Measurements from ENCODE around the gene ZNF335. TPM values are rescaled to one million over a fixed set of nuclear protein-coding genes. Genes with fewer than 3 reads are reported as not detected.

Gene ZNF335
- polyA plus RNA-seq, 2 donors = 10.7 to 18.0 TPM

DNA sequence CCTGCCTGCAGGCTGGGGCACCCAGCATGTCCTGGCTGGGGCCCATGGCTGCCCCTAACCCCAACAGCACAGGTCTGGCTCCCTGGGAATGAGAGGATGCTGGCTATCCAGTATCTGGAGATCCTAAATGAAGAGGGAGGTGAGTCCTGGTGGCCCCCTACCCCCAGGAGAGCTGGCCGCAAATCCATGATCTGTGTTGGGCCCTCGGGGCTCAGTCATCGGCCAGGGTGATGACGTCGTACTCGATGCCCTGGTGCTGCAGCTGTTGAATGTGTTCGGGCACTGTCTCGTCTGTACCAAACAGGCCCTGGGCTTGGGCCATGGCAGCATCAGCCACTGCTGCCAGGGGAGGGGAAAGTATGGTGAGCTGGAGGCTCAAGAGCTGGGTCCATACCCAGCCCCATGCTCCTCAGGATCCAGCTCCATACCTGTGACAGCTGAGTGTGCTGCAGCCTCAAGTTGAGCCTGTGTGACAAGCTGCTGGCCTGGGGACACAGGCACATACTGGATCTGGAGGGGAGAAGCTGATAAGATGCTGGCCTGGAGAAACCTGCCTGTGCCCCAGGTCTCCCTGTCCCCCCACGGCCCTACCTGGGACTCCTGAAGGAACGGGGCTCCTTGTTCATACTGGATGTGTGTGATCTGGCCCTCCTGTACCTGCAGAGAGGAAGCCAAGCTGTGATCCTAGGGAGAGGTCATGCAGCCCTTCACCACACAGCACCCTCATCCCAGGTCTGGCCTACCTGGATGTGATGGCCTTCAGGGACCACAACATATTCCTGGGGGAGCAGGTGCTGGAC lies 23.1 kb downstream of the ZNF335 start:
- Histone ChIP-seq H3K36me3 (ENCODE audit: control insufficient read depth in 2 of 2, insufficient read depth in 2 of 2, low read length in 1 of 2) (peaks cover 32 to 84% of the 10 kb centered on the region in 2 donors), H3K27ac (ENCODE audit: low read depth in 2 of 2, low read length in 1 of 2) (peak overlapping the region in 1 of 2 donors; percentile 30), H3K27me3 (ENCODE audit: control insufficient read depth in 1 of 2, insufficient read depth in 2 of 2, low read length in 2 of 2) (no peaks in the 10 kb centered on the region), H3K4me1 (ENCODE audit: control insufficient read depth in 2 of 2, insufficient read depth in 2 of 2, low read length in 1 of 2) (peaks cover 0 to 32% of the 10 kb centered on the region in 2 donors), H3K9me3 (ENCODE audit: control insufficient read depth in 2 of 2, insufficient read depth in 1 of 2, low read depth in 1 of 2, low read length in 1 of 2) (no peaks in the 10 kb centered on the region), H3K4me3 (ENCODE audit: low read depth in 1 of 2, low read length in 2 of 2) (no peak overlapping the region)
- WGBS, 2 donors = 55 to 68% methylated on average over 10 of the region's 10 CpGs

DNA sequence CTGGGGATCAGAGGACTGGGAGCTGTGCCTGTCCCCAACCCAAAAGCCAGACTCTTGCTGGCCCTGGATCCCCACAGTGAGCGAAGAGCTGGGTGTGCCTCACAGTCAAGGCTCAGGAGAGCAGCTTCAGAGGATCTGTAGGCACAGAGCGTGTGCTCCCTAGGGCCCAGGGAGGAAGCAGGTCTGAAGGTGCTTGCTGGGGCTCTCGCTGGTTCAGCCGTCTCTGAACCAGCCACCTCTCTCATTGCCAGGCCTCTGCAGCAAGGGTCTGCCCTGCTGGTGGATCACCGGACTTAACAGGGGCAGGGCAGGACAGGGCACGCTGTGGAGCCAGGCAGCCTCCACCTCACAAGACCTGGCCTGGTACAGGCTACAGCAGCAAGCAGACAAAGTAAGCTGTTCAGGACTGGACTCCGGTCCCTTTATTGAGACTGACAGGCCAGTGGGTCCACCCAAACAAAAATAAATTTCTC lies 23.7 kb downstream of the ZNF335 start:
- no peak overlapping the region for H3K4me3 ChIP-seq (ENCODE audit: low read depth in 1 of 2, low read length in 2 of 2)
- no peaks in the 10 kb centered on the region for H3K27me3 ChIP-seq (ENCODE audit: control insufficient read depth in 1 of 2, insufficient read depth in 2 of 2, low read length in 2 of 2)
- H3K27ac ChIP-seq (ENCODE audit: low read depth in 2 of 2, low read length in 1 of 2) = peak overlapping the region in 1 of 2 donors; percentile 30
- WGBS, 2 donors = 72 to 79% methylated on average over 7 of the region's 7 CpGs
- H3K9me3 ChIP-seq (ENCODE audit: control insufficient read depth in 2 of 2, insufficient read depth in 1 of 2, low read depth in 1 of 2, low read length in 1 of 2) = no peaks in the 10 kb centered on the region
- peaks cover 27 to 83% of the 10 kb centered on the region in 2 donors for H3K36me3 ChIP-seq (ENCODE audit: control insufficient read depth in 2 of 2, insufficient read depth in 2 of 2, low read length in 1 of 2)
- peaks cover 0 to 33% of the 10 kb centered on the region in 2 donors for H3K4me1 ChIP-seq (ENCODE audit: control insufficient read depth in 2 of 2, insufficient read depth in 2 of 2, low read length in 1 of 2)

DNA sequence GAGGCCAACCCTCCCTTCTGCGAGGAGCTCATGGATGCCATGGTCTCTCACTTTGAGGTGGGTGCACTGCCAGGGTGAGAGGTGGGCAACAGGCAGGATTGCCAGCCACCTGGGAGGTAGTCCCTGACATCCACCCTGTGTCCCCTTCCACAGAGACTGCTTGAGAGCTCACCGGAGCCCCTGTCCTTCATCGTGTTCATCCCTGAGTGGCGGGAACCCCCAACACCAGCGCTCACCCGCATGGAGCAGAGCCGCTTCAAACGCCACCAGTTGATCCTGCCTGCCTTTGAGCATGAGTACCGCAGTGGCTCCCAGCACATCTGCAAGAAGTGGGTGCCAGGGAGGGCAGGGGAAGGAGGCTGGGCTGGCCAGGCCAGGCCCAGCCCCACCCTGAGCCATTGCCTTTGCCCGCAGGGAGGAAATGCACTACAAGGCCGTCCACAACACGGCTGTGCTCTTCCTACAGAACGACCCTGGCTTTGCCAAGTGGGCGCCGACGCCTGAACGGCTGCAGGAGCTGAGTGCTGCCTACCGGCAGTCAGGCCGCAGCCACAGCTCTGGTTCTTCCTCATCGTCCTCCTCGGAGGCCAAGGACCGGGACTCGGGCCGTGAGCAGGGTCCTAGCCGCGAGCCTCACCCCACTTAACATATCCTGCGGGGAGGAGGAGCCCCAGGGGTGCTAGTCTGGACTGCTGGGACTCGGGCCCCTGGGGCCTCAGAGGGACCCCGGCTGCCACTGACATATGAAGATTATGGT lies 24.7 kb downstream of the ZNF335 start:
- Histone ChIP-seq H3K9me3 (ENCODE audit: control insufficient read depth in 2 of 2, insufficient read depth in 1 of 2, low read depth in 1 of 2, low read length in 1 of 2) (no peaks in the 10 kb centered on the region), H3K36me3 (ENCODE audit: control insufficient read depth in 2 of 2, insufficient read depth in 2 of 2, low read length in 1 of 2) (peaks cover 21 to 80% of the 10 kb centered on the region in 2 donors), H3K27ac (ENCODE audit: low read depth in 2 of 2, low read length in 1 of 2) (peak overlapping the region; percentile 52 to 62), H3K27me3 (ENCODE audit: control insufficient read depth in 1 of 2, insufficient read depth in 2 of 2, low read length in 2 of 2) (no peaks in the 10 kb centered on the region), H3K4me1 (ENCODE audit: control insufficient read depth in 2 of 2, insufficient read depth in 2 of 2, low read length in 1 of 2) (peaks cover 0 to 33% of the 10 kb centered on the region in 2 donors), H3K4me3 (ENCODE audit: low read depth in 1 of 2, low read length in 2 of 2) (no peak overlapping the region)
- WGBS, 2 donors = 79 to 83% methylated on average over 29 of the region's 29 CpGs

DNA sequence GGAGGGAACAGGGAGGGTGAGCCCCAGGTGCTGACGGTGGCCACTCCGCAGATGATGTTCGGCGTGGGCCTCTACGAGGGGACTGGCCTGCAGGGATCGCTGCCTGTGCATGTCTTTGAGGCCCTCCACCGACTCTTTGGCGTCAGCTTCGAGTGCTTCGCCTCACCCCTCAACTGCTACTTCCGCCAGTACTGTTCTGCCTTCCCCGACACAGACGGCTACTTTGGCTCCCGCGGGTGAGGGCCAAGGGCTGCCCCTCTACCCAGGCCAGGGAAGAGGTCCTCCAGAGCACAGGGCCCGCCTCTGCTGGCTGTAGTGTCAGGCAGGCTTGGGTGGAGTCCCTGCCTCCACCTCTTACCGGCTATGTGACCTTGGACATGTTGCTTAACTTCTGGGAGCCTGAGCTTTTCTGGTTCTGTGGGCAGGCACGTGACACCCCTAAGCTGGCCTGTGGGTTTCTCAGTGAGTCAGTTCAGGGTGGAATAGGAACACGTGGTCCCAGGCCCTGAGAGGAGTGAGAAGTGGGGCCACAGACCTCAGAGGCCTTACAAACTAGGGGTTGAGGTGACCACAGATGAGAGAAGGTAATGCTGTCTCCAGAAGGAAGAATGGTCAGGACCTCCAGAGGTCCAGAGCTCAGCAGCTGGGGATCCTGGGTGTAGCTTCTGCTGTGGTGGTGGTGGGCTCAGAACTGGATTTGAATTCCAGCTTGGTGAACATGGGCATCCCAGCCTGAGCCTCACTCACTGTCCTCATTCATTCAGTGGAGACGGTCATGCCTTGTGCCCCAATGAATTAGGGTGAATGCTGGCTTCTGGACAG lies 25.6 kb downstream of the ZNF335 start:
- Histone ChIP-seq H3K4me1 (ENCODE audit: control insufficient read depth in 2 of 2, insufficient read depth in 2 of 2, low read length in 1 of 2) (peaks cover 0 to 33% of the 10 kb centered on the region in 2 donors), H3K27ac (ENCODE audit: low read depth in 2 of 2, low read length in 1 of 2) (peak overlapping the region; percentile 52 to 86), H3K27me3 (ENCODE audit: control insufficient read depth in 1 of 2, insufficient read depth in 2 of 2, low read length in 2 of 2) (no peaks in the 10 kb centered on the region), H3K4me3 (ENCODE audit: low read depth in 1 of 2, low read length in 2 of 2) (no peak overlapping the region), H3K9me3 (ENCODE audit: control insufficient read depth in 2 of 2, insufficient read depth in 1 of 2, low read depth in 1 of 2, low read length in 1 of 2) (no peaks in the 10 kb centered on the region), H3K36me3 (ENCODE audit: control insufficient read depth in 2 of 2, insufficient read depth in 2 of 2, low read length in 1 of 2) (peaks cover 17 to 72% of the 10 kb centered on the region in 2 donors)
- WGBS, 2 donors = 68 to 76% methylated on average over 20 of the region's 20 CpGs

DNA sequence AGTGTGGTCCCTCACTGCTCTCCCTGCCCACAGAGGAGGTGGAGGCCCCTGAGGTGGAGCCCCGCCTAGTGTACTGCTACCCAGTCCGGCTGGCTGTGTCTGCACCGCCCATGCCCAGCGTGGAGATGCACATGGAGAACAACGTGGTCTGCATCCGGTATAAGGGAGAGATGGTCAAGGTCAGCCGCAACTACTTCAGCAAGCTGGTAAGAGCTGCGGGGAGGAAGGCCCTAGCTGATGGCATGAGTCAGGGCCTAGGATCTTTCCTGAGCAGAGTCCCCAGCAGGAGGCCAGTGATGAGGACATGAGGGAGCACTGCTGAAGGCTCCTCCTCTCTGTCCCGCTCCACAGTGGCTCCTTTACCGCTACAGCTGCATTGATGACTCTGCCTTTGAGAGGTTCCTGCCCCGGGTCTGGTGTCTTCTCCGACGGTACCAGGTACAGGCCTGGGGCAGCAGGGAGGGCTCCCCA lies 26.3 kb downstream of the ZNF335 start:
- Histone ChIP-seq H3K9me3 (ENCODE audit: control insufficient read depth in 2 of 2, insufficient read depth in 1 of 2, low read depth in 1 of 2, low read length in 1 of 2) (no peaks in the 10 kb centered on the region), H3K4me1 (ENCODE audit: control insufficient read depth in 2 of 2, insufficient read depth in 2 of 2, low read length in 1 of 2) (peaks cover 0 to 35% of the 10 kb centered on the region in 2 donors), H3K4me3 (ENCODE audit: low read depth in 1 of 2, low read length in 2 of 2) (no peak overlapping the region), H3K27ac (ENCODE audit: low read depth in 2 of 2, low read length in 1 of 2) (peak overlapping the region; percentile 1 to 86), H3K27me3 (ENCODE audit: control insufficient read depth in 1 of 2, insufficient read depth in 2 of 2, low read length in 2 of 2) (no peaks in the 10 kb centered on the region), H3K36me3 (ENCODE audit: control insufficient read depth in 2 of 2, insufficient read depth in 2 of 2, low read length in 1 of 2) (peaks cover 17 to 72% of the 10 kb centered on the region in 2 donors)
- 76 to 79% methylated on average over 13 of the region's 13 CpGs for WGBS, 2 donors

DNA sequence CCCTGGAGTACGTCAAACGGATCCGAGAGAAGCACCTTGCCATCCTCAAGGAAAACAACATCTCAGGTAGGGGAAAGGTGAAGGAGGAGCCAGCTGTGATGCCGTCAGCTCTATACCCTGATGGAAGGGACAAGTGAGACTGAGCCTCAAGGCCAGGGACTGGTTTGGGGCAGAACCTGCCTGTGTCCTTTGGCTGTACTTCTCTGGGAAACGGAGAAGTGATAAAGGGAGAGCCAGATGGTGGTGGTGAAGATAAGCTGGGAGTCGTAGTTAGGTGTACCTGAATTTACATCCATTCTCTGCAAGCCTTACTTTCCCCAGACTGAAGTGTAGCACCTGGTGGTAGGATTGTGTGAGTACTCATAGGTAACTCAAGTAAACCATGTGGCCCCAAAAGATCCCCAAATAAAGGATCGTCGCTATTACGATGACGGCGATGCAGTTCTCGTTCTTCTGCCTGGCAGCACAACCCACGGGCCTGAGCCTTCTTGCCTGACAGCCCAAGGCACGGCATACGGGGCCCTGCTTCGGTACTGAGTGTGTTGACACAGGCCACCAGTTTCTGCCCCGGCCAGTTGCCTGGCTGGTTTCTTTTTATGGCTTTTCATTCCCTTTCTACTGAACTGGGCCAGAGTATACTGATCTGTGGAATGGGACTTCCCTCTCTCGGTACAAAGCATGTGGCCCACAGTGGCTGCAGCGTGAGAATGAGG lies 26.9 kb downstream of the ZNF335 start:
- peaks cover 0 to 34% of the 10 kb centered on the region in 2 donors for H3K4me1 ChIP-seq (ENCODE audit: control insufficient read depth in 2 of 2, insufficient read depth in 2 of 2, low read length in 1 of 2)
- no peaks in the 10 kb centered on the region for H3K9me3 ChIP-seq (ENCODE audit: control insufficient read depth in 2 of 2, insufficient read depth in 1 of 2, low read depth in 1 of 2, low read length in 1 of 2)
- H3K27ac ChIP-seq (ENCODE audit: low read depth in 2 of 2, low read length in 1 of 2) = peak overlapping the region; percentile 62 to 86
- no peak overlapping the region for H3K4me3 ChIP-seq (ENCODE audit: low read depth in 1 of 2, low read length in 2 of 2)
- 77 to 86% methylated on average over 19 of the region's 19 CpGs for WGBS, 2 donors
- no peaks in the 10 kb centered on the region for H3K27me3 ChIP-seq (ENCODE audit: control insufficient read depth in 1 of 2, insufficient read depth in 2 of 2, low read length in 2 of 2)
- peaks cover 17 to 75% of the 10 kb centered on the region in 2 donors for H3K36me3 ChIP-seq (ENCODE audit: control insufficient read depth in 2 of 2, insufficient read depth in 2 of 2, low read length in 1 of 2)

DNA sequence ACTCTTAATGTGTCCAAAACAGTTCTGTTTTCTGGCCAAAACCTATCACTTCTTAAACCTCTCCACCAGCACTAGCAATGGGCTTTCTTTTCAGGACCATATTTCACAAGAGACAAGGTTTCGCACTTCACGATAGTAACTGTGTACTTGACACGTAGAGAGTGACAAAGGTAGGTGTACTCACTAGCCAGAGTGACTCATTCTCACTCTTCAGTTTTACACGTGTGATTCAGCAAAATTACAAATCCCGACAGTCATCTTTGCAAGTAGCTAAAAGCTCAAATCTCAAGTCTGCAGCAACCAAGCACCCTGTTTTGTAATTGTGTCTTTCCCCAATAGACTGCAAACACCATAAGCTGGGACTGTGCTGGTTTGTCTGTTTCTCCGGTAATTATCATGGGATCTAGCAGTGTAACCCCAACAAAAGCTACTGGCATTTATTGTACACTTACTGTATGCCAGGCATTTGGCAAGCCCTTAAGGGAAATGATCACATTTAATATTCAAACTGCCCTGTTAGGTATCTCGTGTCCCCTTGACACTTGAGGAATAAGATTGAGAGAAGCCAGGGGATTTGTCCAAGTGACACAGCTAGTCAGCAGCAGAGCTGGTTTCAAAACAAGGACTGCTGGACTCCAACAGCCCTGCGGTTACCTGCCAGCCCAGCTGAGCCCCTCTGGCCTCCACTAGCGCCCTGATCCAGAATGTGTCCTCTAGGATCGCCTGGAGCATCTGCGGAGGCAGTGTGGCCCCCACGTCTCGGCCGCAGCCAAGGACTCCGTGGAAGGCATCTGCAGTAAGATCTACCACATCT lies 27.6 kb downstream of the ZNF335 start:
- Histone ChIP-seq H3K4me3 (ENCODE audit: low read depth in 1 of 2, low read length in 2 of 2) (no peak overlapping the region), H3K36me3 (ENCODE audit: control insufficient read depth in 2 of 2, insufficient read depth in 2 of 2, low read length in 1 of 2) (peaks cover 17 to 74% of the 10 kb centered on the region in 2 donors), H3K27ac (ENCODE audit: low read depth in 2 of 2, low read length in 1 of 2) (peak overlapping the region; percentile 62 to 86), H3K4me1 (ENCODE audit: control insufficient read depth in 2 of 2, insufficient read depth in 2 of 2, low read length in 1 of 2) (peaks cover 0 to 33% of the 10 kb centered on the region in 2 donors), H3K9me3 (ENCODE audit: control insufficient read depth in 2 of 2, insufficient read depth in 1 of 2, low read depth in 1 of 2, low read length in 1 of 2) (no peaks in the 10 kb centered on the region), H3K27me3 (ENCODE audit: control insufficient read depth in 1 of 2, insufficient read depth in 2 of 2, low read length in 2 of 2) (no peaks in the 10 kb centered on the region)
- WGBS, 2 donors = 68 to 75% methylated on average over 15 of the region's 15 CpGs

DNA sequence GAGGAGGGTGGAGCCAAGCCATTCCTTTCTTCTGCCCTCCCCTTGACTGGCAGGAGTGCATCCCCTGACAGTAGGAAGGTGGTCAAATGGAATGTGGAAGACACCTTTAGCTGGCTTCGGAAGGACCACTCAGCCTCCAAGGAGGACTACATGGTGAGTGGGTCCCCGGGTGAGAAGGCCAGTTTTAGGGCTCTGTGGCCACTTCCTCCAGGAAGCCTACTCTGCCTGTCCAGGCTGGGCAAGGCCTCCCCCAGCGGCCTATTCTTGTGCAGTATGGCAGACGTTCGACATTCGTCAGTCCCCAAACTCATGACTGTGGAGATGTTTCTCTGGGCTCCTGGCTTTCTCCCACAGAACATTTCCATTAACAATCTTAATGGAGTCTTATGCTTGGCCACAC lies 28.4 kb downstream of the ZNF335 start:
- Histone ChIP-seq H3K27me3 (ENCODE audit: control insufficient read depth in 1 of 2, insufficient read depth in 2 of 2, low read length in 2 of 2) (no peaks in the 10 kb centered on the region), H3K9me3 (ENCODE audit: control insufficient read depth in 2 of 2, insufficient read depth in 1 of 2, low read depth in 1 of 2, low read length in 1 of 2) (no peaks in the 10 kb centered on the region), H3K36me3 (ENCODE audit: control insufficient read depth in 2 of 2, insufficient read depth in 2 of 2, low read length in 1 of 2) (peaks cover 16 to 74% of the 10 kb centered on the region in 2 donors), H3K27ac (ENCODE audit: low read depth in 2 of 2, low read length in 1 of 2) (peak overlapping the region; percentile 45 to 61), H3K4me3 (ENCODE audit: low read depth in 1 of 2, low read length in 2 of 2) (no peak overlapping the region), H3K4me1 (ENCODE audit: control insufficient read depth in 2 of 2, insufficient read depth in 2 of 2, low read length in 1 of 2) (peaks cover 0 to 31% of the 10 kb centered on the region in 2 donors)
- 86 to 88% methylated on average over 6 of the region's 6 CpGs for WGBS, 2 donors

Data from esophagus (tissue), 2 donors.